Hepatocyte (in vitro differentiated cells): ENCODE measurements around the gene UBE2E1. TPM values are rescaled to one million over a fixed set of nuclear protein-coding genes. Genes with fewer than 3 reads are reported as not detected.
A peak's percentile ranks its signal among the peaks of the same experiment; 100 is the strongest.

Experiments
- DNase-seq: peaks from one replicate; pipeline ENCODE4 v3.0.0-alpha.2; 2016; ENCODE audit warnings: low spot score
- H2AFZ ChIP-seq: fragments of 200-600 bp; sonication (generic); 2 replicates; pipeline ENCODE4 v1.6.0; 2016; ENCODE audit warnings: antibody characterized with exemption, mild to moderate bottlenecking
- H3K27ac ChIP-seq: fragments of 200-600 bp; sonication (generic); 2 replicates; pipeline ENCODE4 v1.5.1; 2016; ENCODE audit warnings: mild to moderate bottlenecking
- H3K27me3 ChIP-seq: fragments of 200-600 bp; sonication (generic); 2 replicates; pipeline ENCODE4 v1.6.1; 2016
- H3K36me3 ChIP-seq: fragments of 200-600 bp; sonication (generic); replicated peaks from 2 replicates; pipeline ENCODE4 v1.5.1; 2016; ENCODE audit warnings: low read depth; ENCODE audit not compliant: insufficient read depth
- H3K4me1 ChIP-seq: fragments of 200-600 bp; sonication (generic); 2 replicates; pipeline ENCODE4 v1.5.1; 2016; ENCODE audit warnings: mild to moderate bottlenecking, moderate library complexity; ENCODE audit not compliant: insufficient read depth
- H3K4me2 ChIP-seq: fragments of 200-600 bp; sonication (generic); 2 replicates; pipeline ENCODE4 v1.6.0; 2016
- H3K4me3 ChIP-seq: fragments of 200-600 bp; sonication (generic); 2 replicates; pipeline ENCODE4 v1.5.1; 2016; ENCODE audit warnings: mild to moderate bottlenecking
- H3K79me2 ChIP-seq: fragments of 200-600 bp; sonication (generic); 2 replicates; pipeline ENCODE4 v1.6.0; 2017; ENCODE audit warnings: mild to moderate bottlenecking
- H3K9me2 ChIP-seq: fragments of 200-600 bp; sonication (generic); replicated peaks from 2 replicates; pipeline ENCODE4 v1.6.0; 2017; ENCODE audit warnings: mild to moderate bottlenecking; ENCODE audit not compliant: insufficient read depth
- H3K9me3 ChIP-seq: fragments of 200-600 bp; sonication (generic); 2 replicates; pipeline ENCODE4 v1.5.1; 2016; ENCODE audit warnings: low read depth, mild to moderate bottlenecking
- H4K20me1 ChIP-seq: fragments of 200-600 bp; sonication (generic); 2 replicates; pipeline ENCODE4 v1.6.0; 2016; ENCODE audit warnings: mild to moderate bottlenecking; ENCODE audit not compliant: insufficient read depth, poor library complexity, severe bottlenecking
- CTCF ChIP-seq: fragments of 200-600 bp; sonication (generic); IDR thresholded peaks from 2 replicates; pipeline ENCODE4 v1.5.1; 2016; ENCODE audit warnings: antibody characterized with exemption, mild to moderate bottlenecking; ENCODE audit not compliant: poor library complexity
- EZH2 ChIP-seq: fragments of 200-600 bp; sonication (generic); IDR thresholded peaks from 2 replicates; pipeline ENCODE4 v1.6.1; 2016; ENCODE audit warnings: antibody characterized with exemption, mild to moderate bottlenecking, borderline replicate concordance
- EZH2phosphoT487 ChIP-seq: fragments of 200-600 bp; sonication (generic); IDR thresholded peaks from one replicate; pipeline ENCODE4 v1.6.1; 2018; ENCODE audit warnings: antibody characterized with exemption, mild to moderate bottlenecking, low read depth, moderate library complexity; ENCODE audit not compliant: unreplicated experiment, severe bottlenecking
- WGBS: methylation state at CpG from one replicate; pipeline ENCODE4 v1.1.6; 2016; ENCODE audit warnings: low lambda C conversion rate; ENCODE audit errors: missing lambda C conversion rate; 5-methylcytosine and 5-hydroxymethylcytosine counted together
- polyA plus RNA-seq: library from polyadenylated mRNA; unstranded; fragments of >200 nt; fragmentation: Nextera tagmentation; extraction: Ambion mirVana; gene quantifications from 2 replicates; pipeline ENCODE4 v1.2.1, GENCODE V29; 2016
- total RNA-seq: library from RNA; depleted of rRNA; stranded (reverse); fragments of >200 nt; gene quantifications from 2 replicates; pipeline ENCODE4 v1.2.3, GENCODE V29; 2014

UBE2E1 gene
- total and polyA plus RNA-seq, 2 experiments from 2014 or later: 20.8 to 179 TPM

DNA sequence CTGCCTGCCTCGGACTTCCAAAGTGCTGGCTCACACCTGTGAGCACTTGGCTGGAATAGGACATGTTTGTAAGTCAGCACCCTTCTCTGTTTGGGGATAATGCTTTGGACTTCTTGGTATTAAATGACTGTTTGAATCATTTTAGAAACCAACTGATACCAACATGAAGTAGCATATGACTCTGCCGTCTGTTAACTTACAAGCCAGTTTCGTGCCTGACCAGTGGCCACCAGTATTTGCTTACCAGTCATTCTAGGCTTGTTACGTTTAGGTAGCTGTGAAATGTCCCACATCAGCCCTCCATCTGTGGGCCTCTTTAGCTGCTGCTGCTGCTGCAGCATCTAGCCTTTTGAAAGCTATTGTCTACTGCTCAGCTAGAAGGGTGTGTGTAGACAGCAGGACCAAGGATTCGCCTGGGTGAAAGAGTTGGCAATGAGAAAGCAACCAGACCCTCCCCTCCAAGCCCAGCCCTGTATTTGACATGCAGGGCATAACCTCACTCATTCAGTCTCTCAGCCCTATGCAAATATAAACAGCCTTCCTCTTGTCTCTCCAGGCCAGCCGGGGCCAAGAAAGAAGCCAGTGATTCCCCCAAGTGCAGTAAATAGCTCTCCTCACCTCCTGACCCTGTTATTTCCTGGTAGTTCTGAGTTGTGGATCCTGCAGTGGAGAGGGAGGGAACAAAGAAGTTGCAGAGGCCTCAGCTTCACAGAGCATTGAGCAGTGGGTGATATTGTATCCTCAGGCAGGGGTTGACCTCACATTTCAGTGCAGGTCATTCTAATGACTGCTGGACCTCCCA lies 60.0 kb downstream of the UBE2E1 start:
- no peaks in the 10 kb centered on the region for H3K9me3 ChIP-seq
- peak; percentile 44 for DNase-seq
- H3K4me2 ChIP-seq: no peak overlapping the region
- H3K9me2 ChIP-seq: no peaks in the 10 kb centered on the region
- TF ChIP-seq CTCF (no peak), EZH2 (no peak), EZH2phosphoT487 (no peak)
- H3K27me3 ChIP-seq: no peaks in the 10 kb centered on the region
- H3K79me2 ChIP-seq: peaks cover 88% of the 10 kb centered on the region
- peak overlapping the region; percentile 54 for H3K27ac ChIP-seq
- 57% methylated on average over 6 of the region's 6 CpGs for WGBS
- no peaks in the 10 kb centered on the region for H3K36me3 ChIP-seq
- H3K4me3 ChIP-seq: no peak overlapping the region
- H4K20me1 ChIP-seq: peaks cover 49% of the 10 kb centered on the region
- H3K4me1 ChIP-seq: peaks cover 30% of the 10 kb centered on the region
- H2AFZ ChIP-seq: no peak overlapping the region

GRCh38 chr3:23867400-23867799 lies 61.6 kb downstream of the UBE2E1 start:
- Histone ChIP-seq H3K79me2 (peaks cover 72% of the 10 kb centered on the region), H3K9me3 (no peaks in the 10 kb centered on the region), H3K4me2 (no peak overlapping the region), H3K4me1 (peaks cover 30% of the 10 kb centered on the region), H3K9me2 (no peaks in the 10 kb centered on the region), H3K36me3 (no peaks in the 10 kb centered on the region), H3K27ac (no peak overlapping the region), H4K20me1 (peaks cover 46% of the 10 kb centered on the region), H3K27me3 (no peaks in the 10 kb centered on the region), H3K4me3 (no peak overlapping the region), H2AFZ (no peak overlapping the region)
- TF ChIP-seq EZH2phosphoT487: no peak
- TF ChIP-seq CTCF: no peak
- no peak for TF ChIP-seq EZH2
- DNase-seq: no peak
- 88% methylated on average over 1 of the region's 1 CpG for WGBS

DNA sequence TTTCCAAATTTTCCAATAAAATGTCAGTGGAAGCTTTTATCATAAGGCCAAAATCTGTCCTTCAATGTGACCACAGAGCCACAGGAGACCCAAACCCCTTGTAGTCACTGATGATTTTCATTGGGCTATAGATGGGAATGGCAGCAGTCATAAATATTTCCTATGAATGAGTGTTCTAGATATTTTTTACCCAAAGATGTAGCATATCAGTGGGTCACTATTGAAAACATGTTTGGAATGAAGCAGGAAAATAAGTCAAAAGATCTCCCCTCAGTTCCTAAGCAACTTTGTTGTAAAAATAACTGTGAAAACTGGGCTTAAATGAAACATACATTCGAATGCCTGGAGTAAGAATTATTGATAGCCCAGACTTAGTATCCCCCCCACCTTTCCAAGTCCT lies 62.1 kb downstream of the UBE2E1 start:
- Histone ChIP-seq H2AFZ (no peak overlapping the region), H3K36me3 (no peaks in the 10 kb centered on the region), H3K4me3 (no peak overlapping the region), H3K9me3 (no peaks in the 10 kb centered on the region), H3K4me1 (peaks cover 30% of the 10 kb centered on the region), H3K27ac (no peak overlapping the region), H3K79me2 (peaks cover 72% of the 10 kb centered on the region), H4K20me1 (peaks cover 46% of the 10 kb centered on the region), H3K4me2 (no peak overlapping the region), H3K9me2 (no peaks in the 10 kb centered on the region), H3K27me3 (no peaks in the 10 kb centered on the region)
- DNase-seq: no peak
- TF ChIP-seq CTCF: no peak
- TF ChIP-seq EZH2: no peak
- TF ChIP-seq EZH2phosphoT487: no peak
- 96% methylated on average over 1 of the region's 1 CpG for WGBS
